ENCODE measurements around the gene SAMHD1. TPM values are rescaled to one million over a fixed set of nuclear protein-coding genes. Genes with fewer than 3 reads are reported as not detected.
A peak's percentile ranks its signal among the peaks of the same experiment; 100 is the strongest.
"Not testable (repeated sequence)": the region's sequence is repeated elsewhere in the genome, so short reads cannot be mapped to it uniquely, and the experiment has no call there.

Gene SAMHD1
- total RNA-seq (10 to 100 TPM; 53.6 to 55.7 TPM), polyA plus RNA-seq (252 TPM)

GRCh38 chr20:36951198-36951978, at the start of gene SAMHD1:
Gene SAMHD1 (minus strand): TSS chr20:36951708. CDS start chr20:36951643, 65 bp downstream.
- Mint-ChIP-seq H3K4me1 (peaks cover 36 to 53% (median 43%) of the 10 kb centered on the region in 3 donors), H3K36me3 (peaks cover 9 to 32% (median 9%) of the 10 kb centered on the region in 3 donors), H3K9me3 (no peaks in the 10 kb centered on the region), H3K4me3 (peak within 1 kb of the TSS; percentile 88 to 100 (median 98)), H3K27me3 (no peaks in the 10 kb centered on the region), H3K27ac (peak within 1 kb of the TSS; percentile 90 to 99 (median 98))
- Histone ChIP-seq H3K36me3 (ENCODE audit: insufficient read depth, low read length) (no peaks in the 10 kb centered on the region), H3K27ac (ENCODE audit: low read depth, low read length) (peak within 1 kb of the TSS; percentile 89), H3K9me3 (ENCODE audit: low read length) (no peaks in the 10 kb centered on the region), H3K4me3 (ENCODE audit: low read length) (peak within 1 kb of the TSS; percentile 87), H3K27me3 (ENCODE audit: insufficient read depth, low read length, poor library complexity, severe bottlenecking) (no peaks in the 10 kb centered on the region), H3K4me1 (ENCODE audit: insufficient read depth, low read length) (peaks cover 48% of the 10 kb centered on the region)
- peak; percentile 78 to 92 (median 85) for DNase-seq
- POLR2A ChIA-PET: no interaction called here
- CTCF ChIA-PET: no interaction called here

- POLR2A ChIA-PET, DNase-seq: not testable (repeated sequence)
- H3K36me3 ChIP-seq (ENCODE audit: insufficient read depth, low read length): peaks cover 12% of the 10 kb centered on the region
Measured at GRCh38 chr20:37000171-37000570, 48.7 kb upstream of the SAMHD1 start.

GRCh38 chr20:36998652-36999051, 47.1 kb upstream of the SAMHD1 start:
- H3K4me3 ChIP-seq (ENCODE audit: low read length): no peak overlapping the region
- CTCF ChIA-PET: interaction anchor here (1.0 kb wide), 1 partner anchor 9 kb away, joined by 3 read pairs; no protein-coding TSS in a partner anchor
- H3K36me3 Mint-ChIP-seq: peaks cover 18 to 52% (median 19%) of the 10 kb centered on the region in 3 donors
- peaks cover 5% of the 10 kb centered on the region for H3K4me1 ChIP-seq (ENCODE audit: insufficient read depth, low read length)
- no peaks in the 10 kb centered on the region for H3K27me3 ChIP-seq (ENCODE audit: insufficient read depth, low read length, poor library complexity, severe bottlenecking)
- peaks cover 3 to 10% (median 4%) of the 10 kb centered on the region in 3 donors for H3K4me1 Mint-ChIP-seq
- no peaks in the 10 kb centered on the region for H3K9me3 Mint-ChIP-seq
- H3K4me3 Mint-ChIP-seq: peak overlapping the region in 1 of 7 donors; percentile 13
- no peaks in the 10 kb centered on the region for H3K9me3 ChIP-seq (ENCODE audit: low read length)
- peaks cover 0 to 3% of the 10 kb centered on the region in 2 donors for H3K27me3 Mint-ChIP-seq
- POLR2A ChIA-PET: no interaction called here
- peak in 1 of 5 donors; percentile 16 for DNase-seq
- no peak overlapping the region for H3K27ac ChIP-seq (ENCODE audit: low read depth, low read length)
- H3K27ac Mint-ChIP-seq: peak overlapping the region in 6 of 8 donors; percentile 33 to 85 (median 68)
- H3K36me3 ChIP-seq (ENCODE audit: insufficient read depth, low read length): peaks cover 12% of the 10 kb centered on the region

More at GRCh38 chr20:37000171-37000570, 48.7 kb upstream of the SAMHD1 start:
- H3K27me3 Mint-ChIP-seq; H3K27ac ChIP-seq (ENCODE audit: low read depth, low read length); H3K9me3 ChIP-seq (ENCODE audit: low read length); H3K4me1 Mint-ChIP-seq; H3K27me3 ChIP-seq (ENCODE audit: insufficient read depth, low read length, poor library complexity, severe bottlenecking); H3K9me3 Mint-ChIP-seq; H3K4me3 Mint-ChIP-seq; CTCF ChIA-PET; H3K27ac Mint-ChIP-seq; H3K4me1 ChIP-seq (ENCODE audit: insufficient read depth, low read length); H3K4me3 ChIP-seq (ENCODE audit: low read length): not testable (repeated sequence)
- H3K36me3 Mint-ChIP-seq: peaks cover 9 to 46% (median 14%) of the 10 kb centered on the region in 3 donors

GRCh38 chr20:36997121-36997520, 45.6 kb upstream of the SAMHD1 start:
- no peak for DNase-seq
- H3K4me3 Mint-ChIP-seq: no peak overlapping the region
- Histone ChIP-seq H3K4me3 (ENCODE audit: low read length) (no peak overlapping the region), H3K27ac (ENCODE audit: low read depth, low read length) (no peak overlapping the region), H3K36me3 (ENCODE audit: insufficient read depth, low read length) (peaks cover 5% of the 10 kb centered on the region), H3K9me3 (ENCODE audit: low read length) (no peaks in the 10 kb centered on the region), H3K27me3 (ENCODE audit: insufficient read depth, low read length, poor library complexity, severe bottlenecking) (no peaks in the 10 kb centered on the region), H3K4me1 (ENCODE audit: insufficient read depth, low read length) (peaks cover 5% of the 10 kb centered on the region)
- H3K36me3 Mint-ChIP-seq: peaks cover 18 to 45% (median 20%) of the 10 kb centered on the region in 3 donors
- peak overlapping the region in 1 of 8 donors; percentile 50 for H3K27ac Mint-ChIP-seq
- POLR2A ChIA-PET: no interaction called here
- CTCF ChIA-PET: no interaction called here
- H3K27me3 Mint-ChIP-seq: peaks cover 0 to 3% of the 10 kb centered on the region in 2 donors
- peaks cover 0 to 13% (median 5%) of the 10 kb centered on the region in 3 donors for H3K4me1 Mint-ChIP-seq
- H3K9me3 Mint-ChIP-seq: peaks cover 3 to 7% (median 6%) of the 10 kb centered on the region in 5 donors

GRCh38 chr20:36994221-36994620, 42.7 kb upstream of the SAMHD1 start:
- POLR2A ChIA-PET; H3K4me3 Mint-ChIP-seq; H3K27me3 Mint-ChIP-seq; H3K9me3 ChIP-seq (ENCODE audit: low read length); H3K4me3 ChIP-seq (ENCODE audit: low read length); H3K36me3 ChIP-seq (ENCODE audit: insufficient read depth, low read length); H3K9me3 Mint-ChIP-seq; CTCF ChIA-PET; H3K27ac ChIP-seq (ENCODE audit: low read depth, low read length); H3K27me3 ChIP-seq (ENCODE audit: insufficient read depth, low read length, poor library complexity, severe bottlenecking); DNase-seq: not testable (repeated sequence)
- peaks cover 13% of the 10 kb centered on the region for H3K4me1 ChIP-seq (ENCODE audit: insufficient read depth, low read length)
- Mint-ChIP-seq H3K36me3 (peaks cover 20 to 45% (median 24%) of the 10 kb centered on the region in 3 donors), H3K4me1 (peaks cover 17 to 30% (median 19%) of the 10 kb centered on the region in 3 donors), H3K27ac (peak overlapping the region in 2 of 8 donors; percentile 38 to 69)

GRCh38 chr20:36992802-36993334, 41.4 kb upstream of the SAMHD1 start:
- H3K36me3 Mint-ChIP-seq: peaks cover 21 to 35% (median 27%) of the 10 kb centered on the region in 3 donors
- POLR2A ChIA-PET: no interaction called here

GRCh38 chr20:36991703-36992102, 40.2 kb upstream of the SAMHD1 start:
- CTCF ChIA-PET: interaction anchor here (1.1 kb wide), 1 partner anchor 10 kb away, joined by 3 read pairs; no protein-coding TSS in a partner anchor
- Mint-ChIP-seq H3K27ac (peak overlapping the region in 3 of 8 donors; percentile 7 to 66 (median 33)), H3K36me3 (peaks cover 20 to 27% (median 27%) of the 10 kb centered on the region in 3 donors), H3K4me1 (peaks cover 30 to 49% (median 37%) of the 10 kb centered on the region in 3 donors), H3K9me3 (peaks cover 3 to 7% (median 6%) of the 10 kb centered on the region in 5 donors), H3K4me3 (no peak overlapping the region), H3K27me3 (peaks cover 0 to 3% of the 10 kb centered on the region in 2 donors)
- Histone ChIP-seq H3K4me3 (ENCODE audit: low read length) (no peak overlapping the region), H3K4me1 (ENCODE audit: insufficient read depth, low read length) (peaks cover 29% of the 10 kb centered on the region), H3K9me3 (ENCODE audit: low read length) (no peaks in the 10 kb centered on the region), H3K36me3 (ENCODE audit: insufficient read depth, low read length) (peaks cover under 1% of the 10 kb centered on the region), H3K27me3 (ENCODE audit: insufficient read depth, low read length, poor library complexity, severe bottlenecking) (no peaks in the 10 kb centered on the region), H3K27ac (ENCODE audit: low read depth, low read length) (no peak overlapping the region)
- DNase-seq: no peak
- POLR2A ChIA-PET: no interaction called here

More at GRCh38 chr20:36992802-36993334, 41.4 kb upstream of the SAMHD1 start:
- no peak overlapping the region for H3K4me3 Mint-ChIP-seq
- no peak overlapping the region for H3K27ac ChIP-seq (ENCODE audit: low read depth, low read length)
- peak overlapping the region in 4 of 8 donors; percentile 6 to 73 (median 28) for H3K27ac Mint-ChIP-seq
- DNase-seq: no peak
- CTCF ChIA-PET: no interaction called here
- no peaks in the 10 kb centered on the region for H3K9me3 ChIP-seq (ENCODE audit: low read length)
- peaks cover 5% of the 10 kb centered on the region for H3K36me3 ChIP-seq (ENCODE audit: insufficient read depth, low read length)
- H3K4me1 ChIP-seq (ENCODE audit: insufficient read depth, low read length): peaks cover 22% of the 10 kb centered on the region
- H3K27me3 Mint-ChIP-seq: peaks cover 0 to 3% of the 10 kb centered on the region in 2 donors
- H3K4me1 Mint-ChIP-seq: peaks cover 31 to 44% (median 32%) of the 10 kb centered on the region in 3 donors
- H3K9me3 Mint-ChIP-seq: peaks cover 3 to 7% (median 6%) of the 10 kb centered on the region in 5 donors
- H3K27me3 ChIP-seq (ENCODE audit: insufficient read depth, low read length, poor library complexity, severe bottlenecking): no peaks in the 10 kb centered on the region
- no peak overlapping the region for H3K4me3 ChIP-seq (ENCODE audit: low read length)

- Histone ChIP-seq H3K9me3 (ENCODE audit: low read length) (no peaks in the 10 kb centered on the region), H3K4me3 (ENCODE audit: low read length) (no peak overlapping the region), H3K27ac (ENCODE audit: low read depth, low read length) (no peak overlapping the region), H3K36me3 (ENCODE audit: insufficient read depth, low read length) (no peaks in the 10 kb centered on the region), H3K4me1 (ENCODE audit: insufficient read depth, low read length) (peaks cover 29% of the 10 kb centered on the region), H3K27me3 (ENCODE audit: insufficient read depth, low read length, poor library complexity, severe bottlenecking) (no peaks in the 10 kb centered on the region)
- H3K27ac Mint-ChIP-seq: no peak overlapping the region
- peaks cover 10 to 20% (median 12%) of the 10 kb centered on the region in 3 donors for H3K36me3 Mint-ChIP-seq
- H3K9me3 Mint-ChIP-seq: peaks cover 3 to 7% (median 6%) of the 10 kb centered on the region in 5 donors
- no peak for DNase-seq
- H3K4me3 Mint-ChIP-seq: no peak overlapping the region
- CTCF ChIA-PET: no interaction called here
- H3K4me1 Mint-ChIP-seq: peaks cover 30 to 44% (median 39%) of the 10 kb centered on the region in 3 donors
- POLR2A ChIA-PET: no interaction called here
- no peaks in the 10 kb centered on the region for H3K27me3 Mint-ChIP-seq
Measured at GRCh38 chr20:36989797-36990196, 38.3 kb upstream of the SAMHD1 start.
